ENCODE results near the gene RHBG.

The RHBG gene

GRCh38 chr1:156428746-156429288, 59.8 kb downstream of the RHBG start:
- DNase-seq = no peak

- no peak for DNase-seq
Measured at GRCh38 chr1:156429313-156430060, 60.5 kb downstream of the RHBG start.

- no peak for DNase-seq
Measured at GRCh38 chr1:156430303-156430702, 61.3 kb downstream of the RHBG start.

- DNase-seq = no peak
Measured at GRCh38 chr1:156430866-156431265, 61.9 kb downstream of the RHBG start.

- no peak for DNase-seq
Measured at GRCh38 chr1:156431366-156431765, 62.4 kb downstream of the RHBG start.

GRCh38 chr1:156431769-156432668, 63.0 kb downstream of the RHBG start:
- no peak for DNase-seq

GRCh38 chr1:156432669-156433018, 63.6 kb downstream of the RHBG start:
- no peak for DNase-seq

- DNase-seq = no peak
Measured at GRCh38 chr1:156433032-156433431, 64.0 kb downstream of the RHBG start.

- no peak for DNase-seq
Measured at GRCh38 chr1:156433602-156434001, 64.6 kb downstream of the RHBG start.
